ENCODE results near the gene RABGGTA.

RABGGTA gene

GRCh38 chr14:24271134-24271833, at the start of gene RABGGTA:
Gene RABGGTA, minus strand, starts transcription at chr14:24271597. Its CDS starts 482 bp downstream, at chr14:24271115.
- peak; percentile 88 for DNase-seq

- DNase-seq: no peak
These were observed 45.9 kb upstream of the RABGGTA start for GRCh38 chr14:24317141-24317928.

GRCh38 chr14:24316597-24316950, 45.2 kb upstream of the RABGGTA start:
- DNase-seq: no peak

GRCh38 chr14:24315807-24316596, 44.6 kb upstream of the RABGGTA start:
- no peak for DNase-seq

- no peak for DNase-seq
These were observed 43.9 kb upstream of the RABGGTA start for GRCh38 chr14:24315243-24315806.

- DNase-seq: no peak
These were observed 43.2 kb upstream of the RABGGTA start for GRCh38 chr14:24314377-24315193.

- no peak for DNase-seq
These were observed 42.5 kb upstream of the RABGGTA start for GRCh38 chr14:24313913-24314312.

- no peak for DNase-seq
These were observed 41.5 kb upstream of the RABGGTA start for GRCh38 chr14:24312736-24313507.

GRCh38 chr14:24311837-24312615, 40.6 kb upstream of the RABGGTA start:
- no peak for DNase-seq

- no peak for DNase-seq
These were observed 39.5 kb upstream of the RABGGTA start, which contains the start of gene LTB4R for GRCh38 chr14:24310646-24311604. Gene LTB4R, plus strand, starts transcription at chr14:24311502. Its CDS starts 4,150 bp downstream, at chr14:24315652.

GRCh38 chr14:24310265-24310645, 38.9 kb upstream of the RABGGTA start:
- DNase-seq: no peak

GRCh38 chr14:24309538-24310264, 38.3 kb upstream of the RABGGTA start, which contains the start of gene LTB4R2:
Gene LTB4R2, plus strand, starts transcription at chr14:24310140. Its CDS starts 525 bp downstream, at chr14:24310665.
- DNase-seq: no peak

- no peak for DNase-seq
These were observed 37.1 kb upstream of the RABGGTA start for GRCh38 chr14:24308342-24309124.

GRCh38 chr14:24307575-24308341, 36.4 kb upstream of the RABGGTA start, which contains the start of gene CIDEB:
Gene CIDEB, minus strand, starts transcription at chr14:24307977. Its CDS starts 119 bp downstream, at chr14:24307858.
- peak; percentile 73 for DNase-seq

GRCh38 chr14:24307156-24307574, 35.8 kb upstream of the RABGGTA start:
- no peak for DNase-seq

GRCh38 chr14:24304019-24304387, 32.6 kb upstream of the RABGGTA start:
- DNase-seq: no peak

Data from 8988T (cell line).